Measurements from ENCODE around the gene SNX30.
A peak's percentile ranks its signal among the peaks of the same experiment; 100 is the strongest.

SNX30 gene

DNA sequence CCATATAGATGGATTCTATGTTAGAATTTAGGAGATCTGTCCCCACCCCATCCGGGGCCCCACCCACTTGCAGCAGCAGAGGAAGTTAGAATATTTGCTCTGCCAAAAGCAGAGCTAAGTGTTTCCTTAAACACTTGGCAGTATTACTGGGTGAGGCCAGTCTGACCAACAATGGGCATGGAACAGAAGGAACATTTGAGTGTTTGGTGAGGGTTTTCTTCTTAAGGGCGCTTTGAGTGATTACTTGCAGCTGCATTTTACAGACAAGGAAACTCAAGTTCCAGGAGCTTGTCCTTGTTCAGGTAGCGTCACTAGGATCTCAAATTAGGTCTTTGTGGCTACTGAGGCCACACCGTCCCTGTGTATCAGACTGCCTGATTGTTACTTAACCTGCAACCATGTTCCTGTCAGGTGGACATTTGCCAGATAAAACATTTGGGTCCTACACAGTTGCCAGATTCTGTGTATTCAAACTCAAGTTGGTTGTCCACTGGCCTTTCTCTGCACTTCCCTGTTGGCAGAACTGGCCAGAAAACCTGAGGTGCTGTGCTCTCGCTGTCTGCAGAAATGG lies 80.8 kb downstream of the SNX30 start:
- DNase-seq, result no peak

- no peak for DNase-seq
These were observed 81.4 kb downstream of the SNX30 start for GRCh38 chr9:112831969-112832368.

GRCh38 chr9:112833081-112833480 lies 82.5 kb downstream of the SNX30 start:
- DNase-seq, result no peak

DNA sequence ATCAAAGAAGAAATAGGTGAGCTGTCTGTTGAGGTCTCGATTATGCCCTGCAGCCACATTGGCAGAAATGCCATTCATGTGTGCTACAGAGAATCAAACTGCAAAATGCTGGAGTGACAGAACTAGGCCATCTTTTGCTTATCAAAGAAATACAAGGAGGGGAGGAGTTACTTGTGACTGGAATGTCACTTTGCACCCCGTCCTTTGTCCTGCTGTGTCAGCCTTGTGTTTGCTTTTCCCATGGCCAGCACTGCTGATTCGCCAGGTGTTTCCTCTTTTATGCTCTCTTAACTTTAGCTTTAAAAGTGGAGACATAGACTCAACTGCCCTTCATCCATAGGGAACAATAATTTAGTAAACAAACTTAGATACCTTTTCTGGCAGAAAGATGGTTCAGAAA lies 85.8 kb downstream of the SNX30 start:
- DNase-seq, result no peak

GRCh38 chr9:112838342-112838741 lies 87.8 kb downstream of the SNX30 start:
- no peak for DNase-seq

- no peak for DNase-seq
These were observed 88.8 kb downstream of the SNX30 start for GRCh38 chr9:112839331-112839730.

- no peak for DNase-seq
These were observed 90.7 kb downstream of the SNX30 start for GRCh38 chr9:112841261-112841660.

DNA sequence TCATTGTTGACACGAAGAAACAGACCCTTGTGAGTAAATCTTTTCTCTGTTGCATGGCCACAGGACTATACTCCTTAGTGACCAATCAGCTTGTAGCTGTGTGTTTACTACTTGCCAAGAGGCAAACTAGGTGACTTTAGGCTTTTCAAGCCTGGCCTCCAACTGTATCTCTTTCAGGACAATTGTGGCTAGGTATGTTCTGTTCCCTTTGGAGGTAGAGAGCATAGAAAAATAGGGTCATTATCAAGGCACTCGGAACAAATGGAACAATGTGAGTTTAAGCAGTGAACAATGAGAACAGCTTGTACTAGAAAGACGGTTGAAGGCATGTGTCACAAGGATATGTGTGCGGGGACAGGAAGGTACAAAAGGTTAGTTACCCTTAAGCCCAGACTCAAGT lies 92.0 kb downstream of the SNX30 start:
- DNase-seq, result no peak

DNA sequence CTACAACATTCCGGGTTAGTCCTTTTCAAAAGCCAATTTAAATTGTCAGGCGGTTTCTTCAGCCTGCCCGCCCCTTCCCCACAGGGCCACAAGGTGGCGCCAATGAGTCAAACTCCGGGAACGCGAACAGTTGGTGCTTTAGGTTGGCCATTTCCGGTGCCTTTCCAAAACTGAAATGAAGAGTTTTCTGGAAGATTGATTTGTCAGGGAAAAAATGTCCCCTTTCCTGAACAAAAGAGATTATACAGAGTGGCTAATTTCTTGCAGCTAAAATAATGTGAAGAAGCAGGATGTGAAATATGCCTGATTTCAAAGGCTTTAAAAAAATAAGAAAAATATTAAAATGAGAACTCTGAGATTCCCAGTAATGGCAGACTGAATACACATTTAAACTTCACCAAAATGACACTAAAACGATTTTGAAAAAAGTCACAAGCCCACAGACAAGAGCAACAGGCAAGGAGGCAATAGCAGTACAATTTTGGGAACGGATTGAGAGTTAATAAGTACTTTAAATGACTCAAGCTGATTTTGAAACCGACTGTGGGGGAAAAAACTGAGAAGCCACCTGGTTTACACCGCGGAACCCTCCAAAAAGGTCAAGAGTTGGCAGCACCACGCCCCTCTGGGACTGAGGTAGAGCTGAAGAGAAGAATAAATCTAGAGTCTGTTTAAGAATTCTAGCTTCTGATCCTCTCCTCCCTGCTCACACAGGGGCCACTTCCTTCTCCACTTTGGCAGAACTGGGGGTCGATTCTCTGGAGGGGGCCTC lies 94.4 kb downstream of the SNX30 start:
- DNase-seq, result peak; percentile 66

GRCh38 chr9:112846528-112847488 lies 96.2 kb downstream of the SNX30 start:
- no peak for DNase-seq

- no peak for DNase-seq
These were observed 98.0 kb downstream of the SNX30 start for GRCh38 chr9:112848316-112849151.

DNA sequence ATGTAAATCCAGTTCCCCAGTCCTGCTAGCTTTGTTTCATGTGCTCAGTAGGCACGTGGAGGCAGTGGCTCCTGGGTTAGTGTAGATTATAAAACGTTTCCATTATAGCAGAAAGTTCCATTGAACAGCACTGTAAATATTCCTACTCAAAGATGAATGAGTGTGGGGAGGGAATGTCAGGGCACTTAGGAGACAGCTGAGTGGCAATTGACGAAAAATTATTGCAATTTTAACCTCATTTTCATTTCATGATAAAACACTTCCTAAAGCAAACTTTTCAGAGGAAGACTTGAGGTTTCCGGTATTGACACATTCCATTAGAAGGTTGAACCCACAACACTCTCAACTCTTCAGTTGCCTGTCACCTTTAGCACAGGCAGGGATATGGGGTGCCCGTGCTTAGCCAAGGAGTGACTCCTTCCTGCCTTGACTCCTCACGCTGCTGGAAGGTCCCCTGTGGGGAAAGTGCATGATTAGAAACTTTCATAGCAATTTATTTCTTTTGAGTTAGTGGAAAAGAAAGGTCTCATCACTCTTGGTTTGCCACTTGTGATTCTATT lies 98.9 kb downstream of the SNX30 start:
- no peak for DNase-seq

DNA sequence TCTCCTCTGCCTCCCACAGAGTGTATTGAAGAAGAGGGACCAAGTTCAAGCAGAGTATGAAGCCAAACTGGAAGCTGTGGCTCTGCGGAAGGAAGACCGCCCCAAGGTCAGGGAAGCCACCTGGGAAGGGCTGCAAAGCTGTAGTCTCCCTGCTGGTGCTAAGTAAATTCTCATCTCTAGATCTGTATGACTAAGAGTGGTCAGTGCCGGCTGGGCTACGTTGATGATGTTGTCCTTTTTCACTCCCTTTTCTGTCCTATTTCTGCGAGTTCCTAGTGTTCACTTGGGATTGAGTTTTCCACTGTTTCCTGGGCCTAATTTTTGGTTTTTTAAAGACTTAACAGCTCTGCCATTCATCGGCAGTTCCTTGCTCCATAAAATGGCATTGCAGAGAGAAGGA lies 100.3 kb downstream of the SNX30 start:
- no peak for DNase-seq

DNA sequence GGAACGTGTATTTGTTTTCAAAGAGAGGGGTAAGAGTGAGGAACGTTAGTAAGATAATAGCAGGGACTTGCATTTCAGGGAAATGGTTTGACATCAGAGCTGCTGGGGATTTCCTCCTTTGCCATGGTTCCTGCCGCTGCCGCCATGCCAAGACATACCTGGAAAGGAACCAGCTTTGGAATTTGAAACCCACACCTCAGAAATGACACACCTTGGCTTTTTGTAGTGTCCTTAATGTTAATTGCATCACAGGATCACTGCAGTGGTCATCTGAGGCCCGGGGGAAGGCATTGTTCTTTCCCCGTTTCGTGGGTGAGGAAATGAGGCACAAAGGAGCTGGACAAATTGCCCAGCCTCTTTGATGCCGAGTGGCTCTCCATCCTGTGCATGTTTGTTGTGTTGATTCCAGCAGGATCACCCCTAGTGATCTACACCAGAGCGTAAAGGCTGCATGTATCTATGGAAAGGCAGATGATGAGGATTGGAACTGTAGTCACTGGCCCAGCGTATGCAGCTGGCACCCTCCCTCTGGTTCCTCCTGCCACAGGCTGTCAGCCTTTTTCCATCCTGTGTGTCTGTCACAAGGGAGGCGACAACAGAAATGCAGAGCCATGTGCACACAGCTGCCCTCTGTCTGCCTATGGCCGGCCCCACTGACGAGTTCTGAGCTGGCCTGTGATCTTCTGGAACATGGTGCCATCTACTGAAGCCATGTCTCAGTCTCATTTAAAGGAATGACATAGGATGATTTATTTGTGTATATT lies 102.4 kb downstream of the SNX30 start:
- no peak for DNase-seq

- DNase-seq, result no peak
These were observed 103.5 kb downstream of the SNX30 start for GRCh38 chr9:112853882-112854585.

GRCh38 chr9:112854657-112855056 lies 104.1 kb downstream of the SNX30 start:
- DNase-seq, result no peak

GRCh38 chr9:112856200-112856599 lies 105.6 kb downstream of the SNX30 start:
- no peak for DNase-seq

DNA sequence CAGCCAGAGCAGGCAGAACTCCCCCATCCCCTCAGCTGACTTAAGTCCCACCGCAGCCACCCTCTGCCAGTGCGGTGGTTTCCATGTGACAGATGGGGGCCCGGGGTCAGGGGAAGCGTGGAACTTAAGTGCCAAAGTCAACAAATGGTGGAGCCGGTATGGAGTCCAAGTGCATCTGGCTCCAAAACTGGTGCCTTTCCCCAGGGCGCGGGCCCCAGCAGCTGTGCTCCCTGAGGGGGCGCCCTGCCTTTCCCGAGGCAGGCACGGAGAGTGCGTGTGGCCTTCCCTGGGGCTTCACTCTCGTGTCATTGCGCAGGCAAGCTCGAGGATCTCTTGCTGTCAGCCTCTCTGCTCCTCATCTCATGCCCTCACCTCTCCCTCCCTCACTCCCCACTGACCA lies 106.3 kb downstream of the SNX30 start:
- no peak for DNase-seq

DNA sequence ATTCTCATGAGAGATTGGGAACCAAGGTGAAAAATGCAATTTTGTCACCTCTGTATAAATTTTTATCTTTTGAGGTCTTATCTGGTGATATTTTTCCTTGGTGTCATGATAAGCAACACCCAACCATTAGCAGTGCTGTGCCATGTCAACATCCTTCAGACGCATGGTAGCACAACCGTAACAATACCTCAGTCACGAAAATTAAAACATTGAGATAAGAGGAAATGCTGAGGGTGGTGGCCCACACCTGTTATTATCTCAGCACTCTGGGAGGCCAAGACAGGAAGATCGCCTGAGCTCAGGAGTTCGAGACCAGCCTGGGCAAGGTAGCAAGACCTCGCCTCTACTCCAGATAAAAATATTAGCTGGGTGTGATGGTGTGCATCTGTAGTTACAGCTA lies 107.4 kb downstream of the SNX30 start:
- no peak for DNase-seq

GRCh38 chr9:112858625-112859147 lies 108.1 kb downstream of the SNX30 start:
- no peak for DNase-seq

DNA sequence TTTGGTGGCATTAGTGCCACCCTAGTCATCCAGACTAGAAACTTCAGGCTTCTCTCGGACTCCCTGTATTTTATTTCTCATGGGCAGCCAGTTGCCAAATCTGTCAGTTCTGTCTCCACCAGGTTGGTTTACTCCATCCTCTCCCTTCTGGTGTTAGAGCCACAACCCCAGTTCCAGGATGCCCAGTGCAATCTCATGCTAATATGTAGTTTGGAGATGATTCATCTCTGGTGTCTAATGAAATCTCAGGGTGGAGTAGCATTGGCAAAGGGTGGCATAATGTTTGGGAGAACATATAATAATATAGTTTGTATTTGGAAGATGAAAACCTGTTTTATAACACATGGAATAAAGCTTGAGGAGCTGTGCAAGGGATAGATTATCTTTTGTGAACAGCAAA lies 109.9 kb downstream of the SNX30 start:
- no peak for DNase-seq

Data from HCEC 1CT (cell line).